Liver (tissue), 9 donors: ENCODE results near the gene CDH18. TPM values are rescaled to one million over a fixed set of nuclear protein-coding genes. Genes with fewer than 3 reads are reported as not detected.

ENCODE experiments used
- DNase-seq: peaks from one replicate; pipeline ENCODE4 v3.0.0-alpha.2; 2017; ENCODE audit warnings: low spot score
- H3K27ac ChIP-seq, 2 donors: one replicate each; pipeline ENCODE4 v1.7.0; 2013; ENCODE audit warnings: inconsistent platforms in 2 of 2, low read length in 2 of 2, control low read depth in 1 of 2, low read depth in 1 of 2, mild to moderate bottlenecking in 1 of 2
- H3K27me3 ChIP-seq, 4 donors: one replicate each; pipeline versions ENCODE4 v1.6.1 to v1.7.0; 2013; ENCODE audit warnings: low read length in 3 of 4, inconsistent platforms in 1 of 4, mild to moderate bottlenecking in 1 of 4, moderate library complexity in 1 of 4; ENCODE audit not compliant: control insufficient read depth in 4 of 4, insufficient read depth in 4 of 4
- H3K36me3 ChIP-seq, 4 donors: one replicate each; pipeline versions ENCODE4 v1.6.1 to v1.7.0; 2013; ENCODE audit warnings: low read length in 3 of 4, mild to moderate bottlenecking in 3 of 4, low read depth in 1 of 4, moderate library complexity in 1 of 4; ENCODE audit not compliant: control insufficient read depth in 4 of 4, insufficient read depth in 3 of 4
- H3K4me1 ChIP-seq, 4 donors: one replicate each; pipeline versions ENCODE4 v1.6.1 to v1.7.0; 2013; ENCODE audit warnings: low read length in 3 of 4, mild to moderate bottlenecking in 3 of 4, moderate library complexity in 1 of 4; ENCODE audit not compliant: control insufficient read depth in 4 of 4, insufficient read depth in 4 of 4
- H3K4me3 ChIP-seq, 3 donors: one replicate each; pipeline versions ENCODE4 v1.6.1 to v1.7.0; 2013; ENCODE audit warnings: low read length in 3 of 3, control low read depth in 1 of 3, low read depth in 1 of 3, mild to moderate bottlenecking in 1 of 3
- H3K9ac ChIP-seq, 2 donors: one replicate each; pipeline ENCODE4 v1.7.0; 2013; ENCODE audit warnings: low read length in 2 of 2, mild to moderate bottlenecking in 2 of 2, moderate library complexity in 2 of 2, control low read depth in 1 of 2, low read depth in 1 of 2
- H3K9me3 ChIP-seq, 4 donors: one replicate each; pipeline versions ENCODE4 v1.6.1 to v1.7.0; 2013; ENCODE audit warnings: low read length in 3 of 4; ENCODE audit not compliant: control insufficient read depth in 4 of 4
- ATF3 ChIP-seq: IDR thresholded peaks from 2 replicates; pipeline ENCODE4 v1.6.1; 2016; ENCODE audit warnings: antibody characterized with exemption
- CTCF ChIP-seq: fragments of 150-350 bp; IDR thresholded peaks from 2 replicates; pipeline ENCODE4 v1.5.1; 2017; ENCODE audit warnings: improper control_type of control experiment, low read depth, low read length; ENCODE audit not compliant: missing input control
- EGR1 ChIP-seq, 2 donors: IDR thresholded peaks; 2 replicates each; pipeline ENCODE4 v1.6.1; 2016 to 2018; ENCODE audit warnings: antibody characterized with exemption in 2 of 2, low read depth in 2 of 2
- FOXA1 ChIP-seq: IDR thresholded peaks from 2 replicates; pipeline ENCODE4 v1.6.1; 2016; ENCODE audit warnings: antibody characterized with exemption
- FOXA2 ChIP-seq: IDR thresholded peaks from 2 replicates; pipeline ENCODE4 v1.6.1; 2016; ENCODE audit warnings: antibody characterized with exemption
- GABPA ChIP-seq, 2 donors: IDR thresholded peaks in 1 of 2; conservative IDR thresholded peaks in 1 of 2; 2 replicates each; pipeline ENCODE4 v1.6.1; 2016; ENCODE audit warnings: antibody characterized with exemption in 2 of 2, mild to moderate bottlenecking in 1 of 2, moderate library complexity in 1 of 2
- HNF4A ChIP-seq, 2 donors: conservative IDR thresholded peaks; 2 replicates each; pipeline ENCODE4 v1.6.1; 2016; ENCODE audit warnings: antibody characterized with exemption in 2 of 2, mild to moderate bottlenecking in 2 of 2
- JUND ChIP-seq, 2 donors: IDR thresholded peaks; 2 replicates each; pipeline ENCODE4 v1.6.1; 2016; ENCODE audit warnings: antibody characterized with exemption in 2 of 2
- MAX ChIP-seq: IDR thresholded peaks from 2 replicates; pipeline ENCODE4 v1.6.1; 2016; ENCODE audit warnings: antibody characterized with exemption
- NR2F2 ChIP-seq: IDR thresholded peaks from 2 replicates; pipeline ENCODE4 v1.6.1; 2016; ENCODE audit warnings: antibody characterized with exemption
- RAD21 ChIP-seq, 2 donors: IDR thresholded peaks; 2 replicates each; pipeline ENCODE4 v1.6.1; 2016; ENCODE audit warnings: antibody characterized with exemption in 2 of 2, mild to moderate bottlenecking in 2 of 2
- REST ChIP-seq: IDR thresholded peaks from 2 replicates; pipeline ENCODE4 v1.6.1; 2016; ENCODE audit warnings: antibody characterized with exemption, mild to moderate bottlenecking
- RXRA ChIP-seq, 2 donors: IDR thresholded peaks; 2 replicates each; pipeline ENCODE4 v1.6.1; 2017 to 2018; ENCODE audit warnings: antibody characterized with exemption in 2 of 2, mild to moderate bottlenecking in 1 of 2
- TAF1 ChIP-seq: conservative IDR thresholded peaks from 2 replicates; pipeline ENCODE4 v1.6.1; 2016; ENCODE audit warnings: antibody characterized with exemption, mild to moderate bottlenecking
- YY1 ChIP-seq: IDR thresholded peaks from 2 replicates; pipeline ENCODE4 v1.6.1; 2016; ENCODE audit warnings: antibody characterized with exemption, mild to moderate bottlenecking
- WGBS: extraction: QIAGEN DNeasy Blood & Tissue Kit; methylation state at CpG from one replicate; pipeline ENCODE4 v1.1.7; 2013; 5-methylcytosine and 5-hydroxymethylcytosine counted together
- polyA plus RNA-seq, 2 donors: library from polyadenylated mRNA; stranded (reverse) in 1 of 2; unstranded in 1 of 2; fragments of 200-250 nt in 1 of 2; fragments of >200 nt in 1 of 2; fragmentation: Nextera tagmentation in 1 of 2; extraction: Ambion mirVana in 1 of 2; gene quantifications; one replicate each; pipeline versions ENCODE4 v1.2.1 to v1.2.3, GENCODE V29; 2013 to 2015
- total RNA-seq, 2 donors: library from RNA; depleted of rRNA; stranded (reverse); fragments of >200 nt; gene quantifications; one replicate each; pipeline ENCODE4 v1.2.3, GENCODE V29; 2014
- donor health status: healthy.
- donor health status: healthy.
- donor health status: healthy.
- donor health status: healthy.
- donor health status: healthy.

Gene CDH18
- total and polyA plus RNA-seq, 4 donors, result 0.19 TPM; not detected in 3

- Histone ChIP-seq H3K4me3 (no peak overlapping the region), H3K9me3 (no peaks in the 10 kb centered on the region), H3K27me3 (no peaks in the 10 kb centered on the region), H3K27ac (no peak overlapping the region), H3K36me3 (no peaks in the 10 kb centered on the region), H3K9ac (no peak overlapping the region), H3K4me1 (no peaks in the 10 kb centered on the region)
- TF ChIP-seq FOXA1 (no peak), NR2F2 (no peak), CTCF (no peak), REST (no peak), RAD21 (IDR thresholded peaks at IDR 0.05) (no peak), HNF4A (conservative IDR thresholded peaks at IDR 0.05) (no peak), EGR1 (IDR thresholded peaks at IDR 0.05; ENCODE audit: low read depth in 2 of 2) (no peak)
- no peak for DNase-seq
- 58% methylated on average over 3 of the region's 3 CpGs for WGBS
Measured at GRCh38 chr5:19855931-19856330, 132.1 kb downstream of the CDH18 start.

GRCh38 chr5:19855453-19855852 lies 132.5 kb downstream of the CDH18 start:
- TF ChIP-seq JUND (IDR thresholded peaks at IDR 0.05) (no peak), FOXA2 (no peak), HNF4A (conservative IDR thresholded peaks at IDR 0.05) (no peak), YY1 (no peak), GABPA (IDR thresholded peaks at IDR 0.05 in 1 of 2, conservative IDR thresholded peaks at IDR 0.05 in 1 of 2) (no peak), NR2F2 (no peak), ATF3 (no peak), TAF1 (no peak), FOXA1 (no peak), REST (no peak), MAX (no peak), RXRA (IDR thresholded peaks at IDR 0.05) (no peak)
- Histone ChIP-seq H3K27ac (no peak overlapping the region), H3K4me3 (no peak overlapping the region), H3K9ac (no peak overlapping the region), H3K4me1 (no peaks in the 10 kb centered on the region), H3K36me3 (no peaks in the 10 kb centered on the region), H3K9me3 (no peaks in the 10 kb centered on the region), H3K27me3 (no peaks in the 10 kb centered on the region)
- DNase-seq, result no peak
